Hematopoietic multipotent progenitor cell treated with erythropoietin and hydrocortisone succinate and interleukin-3 and kit ligand, for 8 days (in vitro differentiated cells): Measurements from ENCODE around the gene ADGRF1.
"Not testable (repeated sequence)": the region's sequence is repeated elsewhere in the genome, so short reads cannot be mapped to it uniquely, and the experiment has no call there.

Experiments used
- DNase-seq: peaks from one replicate; pipeline ENCODE4 v3.0.0-alpha.2; 2015

The ADGRF1 gene

DNA sequence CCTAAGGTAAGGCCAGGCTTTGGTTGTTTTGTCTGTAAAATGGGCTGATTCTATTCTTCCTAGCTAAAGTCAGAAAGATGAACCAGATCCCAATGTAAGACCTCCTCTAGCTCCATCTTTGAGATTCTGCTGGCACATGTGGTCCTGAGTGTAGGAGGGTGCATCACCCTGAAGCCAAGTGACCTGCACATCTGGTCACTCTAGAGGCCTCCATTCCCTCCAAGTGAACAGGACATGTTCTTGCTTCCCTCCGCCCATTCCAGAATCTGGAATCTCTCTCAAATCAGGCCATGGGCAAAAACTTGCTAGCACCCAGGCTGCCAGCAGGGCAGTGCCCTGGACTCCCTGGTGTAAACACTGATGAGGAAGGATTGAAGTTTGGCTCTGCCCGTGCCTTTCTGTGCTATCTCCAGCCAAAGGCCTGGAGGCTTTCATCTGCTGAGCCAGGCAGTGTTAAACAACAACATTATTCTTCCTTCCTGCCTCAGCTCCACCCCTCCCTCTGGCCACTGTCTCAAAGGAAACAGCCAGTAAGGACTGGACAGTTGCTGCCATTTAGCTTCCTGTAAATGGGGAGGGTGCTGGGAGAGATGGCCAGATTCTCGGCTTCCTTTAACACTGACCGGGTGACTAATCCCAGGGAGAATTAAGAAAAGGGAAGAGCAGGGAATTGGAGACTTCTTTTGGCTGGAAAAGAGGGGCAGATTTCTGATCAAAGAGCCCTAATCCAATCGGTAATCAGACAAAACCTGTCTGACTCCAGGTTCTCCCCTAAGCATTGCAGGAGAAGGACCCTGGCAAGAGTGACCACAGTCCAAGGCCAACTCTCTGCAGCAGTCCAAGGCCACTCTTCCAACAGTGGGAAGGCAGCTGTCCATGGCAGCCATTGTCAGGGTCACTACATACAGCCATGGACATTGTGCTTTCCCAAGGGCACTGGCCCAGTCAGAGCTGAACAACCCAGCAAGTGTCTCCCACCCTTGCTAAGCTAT is 19.5 kb upstream of the ADGRF1 start:
- no peak for DNase-seq

DNA sequence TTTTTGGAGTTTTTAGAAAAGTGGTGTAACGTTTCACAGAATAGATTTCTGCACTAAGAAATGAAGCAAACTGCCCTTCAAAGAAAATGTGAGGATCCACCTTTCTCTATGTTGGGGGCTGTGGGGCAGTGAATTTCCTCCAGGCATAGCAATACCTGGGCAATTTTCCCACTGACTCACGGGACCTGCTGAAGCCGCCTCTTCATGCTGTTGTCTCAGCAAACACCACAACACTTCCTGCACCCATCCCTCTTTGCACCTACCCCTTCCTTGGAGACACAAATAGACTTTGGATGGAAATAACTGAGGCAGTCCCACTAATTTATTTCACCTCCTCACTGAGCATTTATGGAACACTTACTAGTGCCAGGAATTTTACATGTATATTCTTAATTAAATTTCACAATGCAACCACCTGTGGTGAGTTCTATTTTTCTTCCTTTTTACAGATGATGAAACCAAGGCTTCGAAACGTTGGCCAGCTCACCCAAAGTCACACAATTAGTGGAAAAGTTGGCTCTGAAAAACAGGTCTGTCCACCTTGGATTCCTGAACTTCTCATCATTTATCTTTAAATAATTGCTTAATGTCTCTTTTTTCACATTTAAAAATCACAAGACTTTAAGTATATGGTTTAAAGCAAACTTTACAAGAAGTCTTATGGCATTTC is 17.2 kb upstream of the ADGRF1 start:
- DNase-seq, result no peak

DNA sequence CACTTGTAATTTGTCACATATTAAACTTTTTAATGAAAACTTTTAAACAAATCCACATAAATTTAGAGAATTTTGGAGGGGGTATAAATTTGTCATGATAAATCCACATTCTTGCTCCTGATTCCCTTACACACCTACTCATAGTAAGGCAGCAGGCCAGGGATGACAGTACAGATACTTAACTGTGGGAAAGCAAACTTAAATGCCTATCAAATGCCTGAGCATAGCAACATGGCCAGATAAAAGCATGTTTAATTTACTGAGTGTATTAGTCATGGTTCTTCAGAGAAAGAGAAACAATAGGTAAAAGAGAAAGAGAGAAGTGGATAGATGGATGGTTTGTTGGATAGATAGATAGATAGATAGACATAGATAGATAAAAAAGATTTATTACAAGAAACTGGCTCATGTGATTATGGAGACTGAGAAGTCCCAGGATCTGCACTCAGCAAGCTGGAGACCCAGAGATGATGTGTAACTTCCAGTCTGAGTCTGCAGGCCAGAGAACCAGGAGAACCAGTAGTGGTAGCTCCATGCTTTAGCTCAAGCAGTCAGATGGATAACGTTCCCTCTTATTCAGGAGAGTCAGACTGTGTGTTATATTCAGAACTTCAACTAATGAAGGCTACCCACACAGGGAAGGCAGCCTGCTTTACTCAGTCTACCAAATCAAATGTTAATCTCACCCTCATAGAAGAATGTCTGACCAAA is 15.9 kb upstream of the ADGRF1 start:
- no peak for DNase-seq

DNA sequence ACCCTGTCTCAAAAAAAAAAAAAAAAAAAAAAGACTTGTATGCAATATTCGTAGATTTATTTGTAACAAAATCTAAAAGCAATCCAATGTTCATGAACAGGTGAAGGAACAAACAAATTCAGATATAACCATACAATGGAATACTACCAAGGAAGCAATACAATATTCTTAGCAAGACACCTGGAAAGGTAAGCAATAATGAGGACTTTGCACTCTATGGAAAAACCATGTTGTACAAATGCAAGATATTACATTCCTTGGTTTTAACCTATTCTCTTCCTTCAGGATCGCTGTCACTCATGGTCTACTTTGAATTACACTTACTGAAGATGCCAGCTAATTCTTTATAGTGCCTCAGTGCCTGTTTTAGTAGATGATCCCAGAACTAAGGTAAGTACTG is 14.7 kb upstream of the ADGRF1 start:
- no peak for DNase-seq

DNA sequence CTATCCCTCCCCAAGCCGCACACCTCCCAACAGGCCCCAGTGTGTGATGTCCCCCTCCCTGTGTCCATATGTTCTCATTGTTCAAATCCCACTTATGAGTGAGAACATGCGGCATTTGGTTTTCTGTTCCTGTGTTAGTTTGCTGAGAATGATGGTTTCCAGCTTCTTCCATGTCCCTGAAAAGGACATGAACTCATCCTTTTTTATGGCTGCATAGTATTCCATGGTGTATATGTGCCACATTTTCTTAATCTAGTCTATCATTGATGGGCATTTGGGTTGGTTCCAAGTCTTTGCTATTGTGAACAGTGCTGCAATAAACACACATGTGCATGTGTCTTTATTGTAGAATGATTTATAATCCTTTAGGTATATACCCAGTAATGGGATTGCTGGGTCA is 12.2 kb upstream of the ADGRF1 start:
- DNase-seq, result not testable (repeated sequence)

DNA sequence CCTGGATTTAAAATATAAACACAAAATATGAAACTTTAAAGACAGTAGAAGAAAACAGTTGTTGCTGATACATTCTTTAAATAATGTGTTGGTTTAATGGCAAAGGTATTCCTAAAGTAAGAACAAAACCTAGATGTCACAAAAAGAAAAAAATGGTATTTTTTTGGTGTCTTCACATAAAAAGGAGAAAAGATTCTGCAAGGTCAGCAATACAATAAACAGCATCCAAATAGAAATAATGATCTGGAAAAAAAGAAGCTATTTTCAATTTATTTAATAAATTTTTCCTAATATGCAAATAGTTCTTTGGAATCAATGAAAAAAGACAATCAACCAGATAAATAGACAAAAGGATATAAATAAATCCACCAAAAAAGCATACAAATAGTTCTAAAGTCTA is 6.5 kb upstream of the ADGRF1 start:
- DNase-seq, result no peak

DNA sequence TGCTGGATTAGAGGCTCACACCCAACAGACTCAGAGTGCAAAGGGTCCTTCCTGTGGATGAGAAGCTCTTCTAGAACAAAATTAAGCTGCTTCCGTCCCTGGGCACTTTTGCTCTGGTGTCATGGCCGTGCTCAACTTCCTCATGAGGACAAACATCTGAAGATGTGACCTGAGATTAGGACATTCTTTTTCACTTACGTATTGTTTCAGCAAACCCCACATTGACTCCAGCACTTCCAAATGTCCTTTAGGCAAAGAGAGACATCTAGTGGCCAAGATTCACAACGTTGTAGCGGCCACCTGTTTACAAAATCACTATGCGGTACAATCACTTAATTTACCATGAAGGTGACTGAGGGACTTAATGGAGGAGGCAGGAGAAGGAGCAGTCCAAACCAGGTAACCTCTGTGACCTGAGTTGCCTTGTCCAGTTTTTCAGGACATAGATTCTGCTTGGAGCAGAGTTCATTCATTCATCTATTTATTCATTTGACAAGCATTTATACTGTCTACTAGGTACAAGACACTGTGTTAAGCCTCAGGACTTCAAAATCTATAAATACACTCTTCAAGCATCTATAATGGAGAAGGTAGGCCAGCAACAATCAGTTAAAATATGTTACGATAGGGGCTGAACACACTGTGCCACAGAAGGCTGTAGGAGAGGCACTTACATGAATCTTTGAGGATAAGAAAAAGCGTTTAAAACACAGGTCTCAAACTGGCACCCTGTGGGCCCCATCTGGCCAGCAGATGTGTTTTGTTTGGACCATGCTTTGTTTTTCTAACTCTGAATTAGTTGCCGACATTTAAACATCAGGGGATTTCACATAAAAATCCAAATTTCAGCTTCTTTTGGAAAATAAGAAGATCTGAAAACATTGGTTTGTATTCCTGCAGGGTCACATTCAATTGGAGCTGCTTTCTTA is 5.6 kb upstream of the ADGRF1 start:
- DNase-seq, result peak; percentile 76

DNA sequence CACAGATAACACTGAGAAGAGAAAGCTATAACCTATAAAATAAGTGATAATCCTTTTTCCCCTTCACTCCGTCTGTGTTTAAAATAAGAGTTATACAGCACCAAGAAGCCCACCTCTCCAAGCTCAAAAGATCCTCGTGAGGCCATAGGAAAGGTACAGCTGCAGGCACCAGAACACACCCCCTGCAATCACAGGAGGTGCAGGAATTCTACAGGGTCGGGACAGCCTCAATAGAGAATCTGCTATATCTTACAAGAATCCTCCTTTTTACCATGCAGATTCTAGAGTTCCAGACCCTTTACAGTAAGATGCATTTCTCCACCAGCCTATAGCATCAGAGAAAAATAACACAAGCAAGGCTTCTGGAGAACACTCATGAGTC is 5.0 kb upstream of the ADGRF1 start:
- no peak for DNase-seq

DNA sequence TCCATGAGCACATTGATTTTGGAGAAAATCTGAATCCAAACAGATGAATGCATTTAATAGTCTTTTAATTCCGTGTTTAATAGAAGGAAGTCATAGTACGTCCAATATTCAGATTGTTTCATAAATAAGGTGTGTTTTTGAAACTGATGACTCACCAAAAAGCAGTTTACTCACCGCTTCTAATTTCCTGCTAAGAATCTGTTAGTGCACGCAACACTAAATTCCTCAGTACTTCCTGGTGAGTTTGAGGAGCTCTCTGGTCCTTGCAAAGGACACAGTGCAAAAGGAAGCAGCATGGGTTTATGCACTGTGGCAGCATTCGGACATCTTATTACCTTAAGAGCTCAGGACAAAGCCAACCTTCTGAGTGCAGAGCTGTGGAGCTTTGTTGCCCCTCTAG is 2.3 kb upstream of the ADGRF1 start:
- no peak for DNase-seq

DNA sequence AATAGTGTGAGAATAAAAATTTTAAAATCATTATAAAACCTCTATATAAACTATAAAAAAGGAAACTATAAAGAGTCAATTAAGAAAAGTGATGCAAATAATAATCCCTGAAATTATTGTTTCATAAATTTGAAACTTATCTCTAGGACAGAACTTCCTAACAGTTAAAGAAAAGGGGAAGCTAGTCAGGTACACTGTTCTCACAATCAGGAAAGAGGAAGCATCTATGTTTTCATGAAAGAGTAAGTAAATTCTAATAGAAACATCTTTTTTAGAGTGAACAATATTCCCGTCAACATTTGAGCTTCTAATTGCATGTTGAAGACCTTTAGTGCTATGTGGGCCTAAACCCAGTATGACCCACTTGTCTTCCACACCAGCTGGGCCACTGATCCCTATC is 1.2 kb upstream of the ADGRF1 start:
- no peak for DNase-seq

DNA sequence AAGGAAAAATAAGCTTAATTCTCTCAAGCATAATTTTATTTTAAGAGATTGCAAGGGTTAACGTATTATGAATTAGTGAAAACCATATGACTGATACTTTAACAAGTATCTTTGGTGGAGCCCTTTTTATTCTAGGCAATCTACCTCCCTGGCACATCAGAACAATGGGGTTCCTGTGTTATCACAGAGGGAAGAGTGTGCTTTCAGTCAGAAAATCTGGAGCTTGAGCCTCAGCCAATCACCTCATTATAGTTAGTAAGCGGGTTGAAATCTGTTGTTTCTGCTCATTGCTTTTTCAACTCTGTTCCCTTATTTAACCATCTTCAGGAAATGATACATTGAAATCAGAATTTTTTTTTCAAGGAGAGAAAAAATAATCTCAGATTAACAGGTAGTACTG is 391 bp downstream of the ADGRF1 start:
- no peak for DNase-seq

DNA sequence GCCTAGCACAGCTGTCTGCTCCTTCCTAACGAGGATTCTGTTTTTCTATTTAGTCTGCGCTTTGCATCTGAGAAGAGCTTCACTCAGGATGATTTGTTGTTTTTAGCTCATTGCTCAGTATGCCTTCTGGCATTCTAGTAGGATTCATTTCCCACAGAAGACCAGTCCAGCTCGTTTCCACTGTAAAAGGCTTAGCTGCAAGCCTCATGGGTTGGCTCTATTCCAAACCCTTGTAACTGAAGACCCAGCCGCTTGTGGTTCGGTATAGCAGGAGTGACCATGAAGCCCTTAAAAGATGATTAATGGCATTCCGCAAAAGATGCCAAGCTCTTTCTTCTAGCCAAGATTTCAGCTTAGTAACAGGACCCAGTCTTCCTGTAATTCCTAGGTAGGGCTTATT is 7.2 kb downstream of the ADGRF1 start:
- DNase-seq, result no peak

DNA sequence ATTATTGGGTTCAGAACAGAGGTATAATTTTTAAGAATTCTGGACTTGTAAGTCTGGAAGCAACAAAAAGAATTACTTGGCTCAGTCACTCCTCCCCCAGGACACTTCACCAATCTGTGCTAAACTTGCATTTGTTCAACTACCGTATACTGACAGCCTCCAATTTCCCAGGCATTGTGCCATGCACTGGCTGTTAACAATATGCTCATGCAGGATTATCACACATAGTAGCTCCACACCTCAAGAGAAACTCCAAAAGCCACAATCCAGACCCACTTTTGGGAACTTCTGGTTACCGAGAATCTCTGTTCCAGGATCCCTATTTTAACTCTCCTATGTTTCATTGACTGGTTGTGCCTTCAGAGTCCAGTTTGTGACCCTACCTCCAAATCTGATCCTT is 7.7 kb downstream of the ADGRF1 start:
- no peak for DNase-seq

DNA sequence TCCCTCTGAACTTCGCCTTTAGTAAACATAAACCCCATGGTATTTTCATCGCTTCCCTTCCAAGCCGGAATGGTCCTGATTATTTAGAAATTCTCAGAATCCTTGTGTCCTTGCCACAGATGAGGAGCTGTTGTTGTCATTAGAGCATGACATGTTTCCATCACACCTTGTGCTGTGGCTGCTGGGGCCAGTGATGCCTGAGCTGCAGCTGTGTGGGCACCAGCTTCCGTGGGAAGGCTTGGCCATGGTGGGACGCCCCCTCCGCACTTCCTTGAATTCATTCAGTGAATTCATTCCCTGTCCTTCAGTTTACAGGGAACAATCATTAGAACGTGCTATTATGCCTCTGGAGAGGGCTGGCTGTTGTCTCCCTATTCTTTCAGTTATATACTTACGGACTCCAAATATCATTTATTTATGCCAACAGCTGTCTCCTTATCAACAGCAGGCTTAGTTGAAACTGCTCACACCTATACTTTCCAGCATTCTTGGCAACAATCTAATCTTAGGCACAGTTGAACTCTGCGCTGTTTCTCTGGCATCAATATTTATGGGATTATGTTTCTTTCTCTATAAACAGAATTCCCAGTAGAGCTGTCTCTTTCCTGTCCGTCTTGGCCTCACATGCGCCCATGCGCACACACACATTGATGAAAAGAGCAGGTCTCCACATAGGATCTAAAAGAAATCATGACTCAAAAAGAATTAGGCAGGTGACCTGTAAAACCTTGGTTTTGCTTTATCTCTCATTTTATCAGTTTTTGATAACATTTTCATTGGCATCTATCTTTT is 9.0 kb downstream of the ADGRF1 start:
- no peak for DNase-seq

DNA sequence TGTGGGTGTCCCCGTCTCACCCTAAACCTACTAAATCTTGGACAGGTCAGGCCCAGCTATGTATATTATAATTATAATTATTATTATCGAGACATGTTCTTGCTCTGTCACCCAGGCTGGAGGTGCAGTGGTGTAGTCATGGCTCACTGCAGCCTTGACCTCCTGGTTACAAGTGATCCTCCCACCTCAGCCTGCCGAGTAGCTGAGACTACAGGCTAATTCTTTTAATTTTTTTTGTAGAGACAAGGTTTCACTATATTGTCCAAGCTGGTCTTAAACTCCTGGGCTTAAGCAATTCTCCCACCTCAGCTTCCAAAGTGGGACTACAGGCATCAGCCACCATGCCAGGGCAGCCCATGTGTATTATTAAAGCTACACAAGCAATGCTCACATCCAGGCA is 10.5 kb downstream of the ADGRF1 start:
- DNase-seq, result no peak

DNA sequence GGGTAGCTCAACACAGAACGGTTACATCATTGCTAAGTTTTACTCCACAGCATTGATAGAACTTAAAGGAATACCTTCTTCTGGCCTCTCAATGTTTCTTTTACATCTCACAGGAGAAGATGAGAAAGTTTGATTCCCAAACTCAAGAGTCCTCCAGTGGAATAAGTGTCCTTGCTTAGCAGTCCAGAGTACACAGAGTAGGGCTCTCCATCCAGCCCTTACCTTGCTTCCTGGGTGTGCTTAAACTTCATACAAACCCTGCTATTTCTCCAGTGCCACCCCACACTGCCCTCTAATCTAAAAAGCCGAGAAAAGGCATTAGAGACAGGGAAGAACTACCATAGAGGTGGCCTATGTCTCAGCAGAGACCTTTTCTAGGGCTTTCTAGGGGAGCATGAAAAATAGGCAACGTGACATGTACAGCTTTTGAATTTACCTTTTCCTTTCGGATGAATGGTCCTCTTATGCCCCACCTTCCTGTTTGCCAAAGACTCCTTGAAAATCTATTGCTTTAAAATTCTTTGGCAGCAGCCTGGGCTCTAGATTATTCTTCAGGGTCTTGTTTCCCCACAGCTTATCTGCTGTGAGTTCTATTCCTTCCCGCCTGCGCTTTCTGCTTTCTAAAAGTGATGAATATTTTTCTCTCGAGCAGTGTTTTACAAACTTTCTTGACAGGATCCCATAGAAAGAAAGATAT is 12.1 kb downstream of the ADGRF1 start:
- DNase-seq, result no peak

DNA sequence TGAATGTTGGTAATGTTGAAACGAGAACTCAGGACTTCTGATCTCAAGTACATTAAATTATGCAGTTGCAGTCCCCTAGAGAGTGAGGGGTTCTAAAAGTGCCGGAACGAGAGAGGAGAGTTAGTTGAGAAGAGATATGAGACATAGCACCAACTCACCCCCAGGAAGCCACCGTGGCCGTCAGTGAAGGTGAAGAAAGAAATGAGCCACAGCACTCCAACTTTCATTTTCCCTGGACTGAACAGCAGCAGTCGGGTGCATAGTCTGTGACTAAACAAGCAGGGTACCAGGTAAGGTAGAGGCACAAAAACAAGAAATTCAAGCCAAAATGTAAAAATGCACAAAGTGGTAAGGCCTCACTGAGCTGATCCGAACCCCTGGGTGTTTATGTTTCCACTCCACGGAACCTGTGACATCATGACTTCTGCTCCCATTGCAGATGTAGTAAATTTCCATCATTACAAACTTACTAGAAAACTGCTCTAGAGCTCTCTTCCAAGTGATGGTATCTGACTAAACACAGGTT is 13.2 kb downstream of the ADGRF1 start:
- DNase-seq, result no peak

DNA sequence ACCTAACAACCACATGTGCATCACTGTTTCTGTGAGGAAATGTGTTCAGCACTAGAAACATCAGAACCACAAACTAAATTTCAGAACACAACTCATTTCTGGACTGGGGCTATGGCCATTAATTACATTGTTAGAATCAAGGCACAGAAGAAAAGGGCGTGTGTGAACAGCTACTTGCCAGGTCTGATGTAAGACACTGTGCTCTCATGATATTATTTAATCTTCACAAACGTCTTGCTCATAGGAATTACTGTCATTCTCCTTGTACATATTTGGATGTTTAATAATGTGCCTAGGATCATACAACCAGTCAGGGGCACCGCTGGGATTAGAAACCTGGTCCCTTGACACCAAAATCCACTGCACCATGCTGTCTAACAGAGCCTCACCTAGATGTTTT is 14.8 kb downstream of the ADGRF1 start:
- no peak for DNase-seq

DNA sequence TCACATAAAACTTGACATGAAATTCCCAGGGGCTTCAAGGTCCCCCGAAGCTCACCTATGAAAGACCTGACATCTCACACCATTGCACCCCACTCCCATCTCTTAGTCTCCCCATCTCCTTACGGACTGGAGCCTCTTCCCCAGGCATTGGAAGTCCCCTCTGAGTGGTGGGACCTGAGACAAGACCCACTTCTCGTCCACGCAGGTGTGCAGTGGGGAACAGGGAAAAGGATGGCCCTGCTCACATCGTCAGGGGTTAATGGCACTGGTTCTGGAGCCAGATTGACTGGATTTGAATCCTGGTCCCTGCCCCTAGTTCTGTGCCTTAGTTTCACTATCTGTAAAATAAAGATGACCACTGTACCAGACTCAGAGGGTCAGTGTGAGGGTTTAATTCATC is 15.5 kb downstream of the ADGRF1 start:
- DNase-seq, result no peak

DNA sequence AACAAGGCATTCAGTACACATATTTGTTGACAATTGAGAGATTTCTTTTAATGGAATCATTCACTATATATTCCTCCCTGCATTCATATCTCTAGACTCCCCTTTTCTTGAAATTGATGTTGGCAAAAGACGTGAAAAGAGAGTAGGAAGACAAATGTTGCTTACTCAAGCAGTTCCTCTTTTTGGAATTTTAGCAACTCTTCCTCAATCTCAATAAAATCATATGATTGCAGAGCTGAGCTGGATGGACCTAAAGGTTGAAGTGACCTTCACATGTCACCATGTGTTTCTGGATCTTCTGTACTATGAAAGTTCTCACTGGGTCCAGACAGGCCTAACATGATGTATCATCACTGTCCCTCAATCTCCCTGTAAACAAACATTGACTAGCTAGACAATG is 18.6 kb downstream of the ADGRF1 start:
- DNase-seq, result no peak

DNA sequence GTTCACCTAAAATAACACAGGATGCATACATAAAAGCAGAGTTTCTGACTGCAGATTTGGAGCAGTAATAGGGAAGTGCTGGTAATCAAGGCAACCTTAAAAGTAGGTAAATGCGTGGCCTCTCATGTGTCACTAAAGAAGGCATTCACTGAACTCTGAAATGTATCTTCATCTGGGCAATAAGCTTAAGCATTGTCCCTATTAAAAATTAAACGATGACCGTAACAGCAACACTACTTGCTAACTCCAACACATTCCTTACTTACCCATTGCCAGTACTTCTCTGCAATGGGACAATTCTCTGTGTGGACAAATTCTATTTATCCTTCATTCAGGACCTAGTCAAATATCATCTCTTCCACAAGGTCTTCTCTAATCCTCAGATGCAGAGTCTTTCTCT is 19.9 kb downstream of the ADGRF1 start:
- no peak for DNase-seq
